Fibroblast of villous mesenchyme (primary cell): ENCODE data around the gene RBM47. TPM values are rescaled to one million over a fixed set of nuclear protein-coding genes. Genes with fewer than 3 reads are reported as not detected.
"Not testable (repeated sequence)": the region's sequence is repeated elsewhere in the genome, so short reads cannot be mapped to it uniquely, and the experiment has no call there.

Source experiments
- DNase-seq: peaks from one replicate; pipeline ENCODE4 v3.0.0-alpha.2; 2010; ENCODE audit warnings: low read depth
- H3K4me3 ChIP-seq: 2 replicates; pipeline ENCODE4 v1.5.1; 2011; ENCODE audit warnings: low read depth, mild to moderate bottlenecking, low read length
- CTCF ChIP-seq: IDR thresholded peaks from 2 replicates; pipeline ENCODE4 v1.5.1; 2012; ENCODE audit warnings: low read depth, mild to moderate bottlenecking, low read length; ENCODE audit not compliant: insufficient read depth
- total RNA-seq: library from RNA; depleted of rRNA; stranded (reverse); fragments of >200 nt; gene quantifications from 2 replicates; pipeline ENCODE4 v1.2.3, GENCODE V29; 2012

The RBM47 gene
- total RNA-seq, 1 donor, result 0.86 TPM

- no peak for TF ChIP-seq CTCF
- no peak for DNase-seq
- no peak overlapping the region for H3K4me3 ChIP-seq
Observed at GRCh38 chr4:40559585-40560465, 69.8 kb downstream of the RBM47 start.

- peak; percentile 84 for DNase-seq
Observed at GRCh38 chr4:40557736-40558135, 71.9 kb downstream of the RBM47 start.

DNA sequence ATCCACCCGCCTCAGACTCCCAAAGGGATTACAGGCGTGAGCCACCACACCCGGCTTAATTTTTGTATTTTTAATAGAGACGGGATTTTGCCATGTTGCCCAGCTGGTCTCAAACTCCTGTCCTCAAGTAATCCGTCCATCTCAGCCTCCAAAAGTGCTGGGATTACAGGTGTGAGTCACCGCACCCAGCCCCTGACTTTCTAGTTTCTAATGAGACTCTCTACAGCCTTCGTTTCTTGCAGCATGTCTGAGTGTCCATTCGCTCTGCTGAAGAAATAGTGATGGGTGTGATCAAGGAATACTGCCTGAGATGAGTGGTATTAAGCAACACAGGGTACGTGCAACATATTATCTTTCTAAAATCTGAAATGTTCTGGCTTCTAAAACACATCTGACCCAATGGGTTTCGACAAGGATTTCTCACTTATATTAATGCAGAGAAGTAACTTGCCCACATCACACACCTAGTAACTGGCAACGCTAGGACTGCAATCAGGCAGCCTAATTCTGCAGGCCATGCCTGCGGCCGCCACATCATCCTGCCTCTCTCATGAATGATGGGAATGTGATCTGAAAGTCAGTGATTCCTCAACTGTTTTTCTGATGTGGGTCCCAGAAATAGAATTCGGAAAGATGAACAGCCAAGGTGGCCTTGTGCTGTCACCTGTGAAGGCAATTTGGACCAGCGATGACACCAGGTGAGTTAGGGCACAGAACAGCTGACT lies 74.3 kb downstream of the RBM47 start:
- no peak overlapping the region for H3K4me3 ChIP-seq
- DNase-seq, result peak; percentile 19
- no peak for TF ChIP-seq CTCF

More at GRCh38 chr4:40557736-40558135, 71.9 kb downstream of the RBM47 start:
- TF ChIP-seq CTCF, result no peak
- H3K4me3 ChIP-seq, result no peak overlapping the region

DNA sequence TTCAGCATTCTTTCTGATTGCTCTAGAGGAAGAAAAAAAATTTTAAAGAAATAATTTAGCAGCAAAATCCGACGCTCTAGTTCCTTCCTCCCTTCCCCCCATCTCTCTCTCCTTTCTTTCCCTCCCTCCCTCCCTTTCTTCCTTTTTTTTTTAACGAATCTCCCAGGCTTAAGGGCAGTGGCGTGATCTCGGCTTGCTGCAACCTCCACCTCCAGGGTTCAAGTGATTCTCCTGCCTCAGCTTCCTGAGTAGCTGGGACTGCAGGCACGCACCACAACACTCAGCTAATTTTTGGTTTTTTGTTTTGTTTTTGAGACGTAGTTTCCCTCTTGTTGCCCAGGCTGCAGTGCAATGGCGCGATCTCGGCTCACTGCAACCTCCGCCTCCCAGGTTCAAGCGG lies 75.0 kb downstream of the RBM47 start:
- not testable (repeated sequence) for H3K4me3 ChIP-seq, DNase-seq

DNA sequence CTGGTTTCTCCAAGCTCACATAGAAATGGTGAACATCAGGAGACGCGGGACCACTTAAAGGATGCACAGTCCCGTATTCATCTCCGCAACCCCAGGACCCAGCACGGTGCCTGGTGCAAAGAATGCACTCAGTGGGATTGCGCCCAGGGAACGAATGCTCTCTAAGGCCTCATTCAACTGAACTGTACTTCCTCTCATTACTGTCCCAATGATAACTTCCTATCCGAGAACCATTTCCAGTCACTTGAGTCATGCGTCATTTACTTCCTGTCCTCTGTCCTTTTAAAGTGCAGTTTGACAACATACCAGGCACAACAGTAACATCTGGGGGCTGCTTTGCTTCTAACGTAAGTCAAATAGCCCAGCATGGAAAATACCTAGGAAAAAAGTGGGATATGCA lies 75.7 kb downstream of the RBM47 start:
- no peak for DNase-seq
- no peak overlapping the region for H3K4me3 ChIP-seq
- no peak for TF ChIP-seq CTCF

- no peak for TF ChIP-seq CTCF
- H3K4me3 ChIP-seq, result no peak overlapping the region
- DNase-seq, result no peak
Observed at GRCh38 chr4:40552536-40552935, 77.1 kb downstream of the RBM47 start.

- not testable (repeated sequence) for DNase-seq
- H3K4me3 ChIP-seq, result peak overlapping the region; percentile 42
Observed at GRCh38 chr4:40551568-40552136, 78.0 kb downstream of the RBM47 start.
